Hematopoietic multipotent progenitor cell treated with erythropoietin and hydrocortisone succinate and interleukin-3 and kit ligand, for 6 days (in vitro differentiated cells): Measurements from ENCODE around the gene QRICH2.
"Not testable (repeated sequence)": the region's sequence is repeated elsewhere in the genome, so short reads cannot be mapped to it uniquely, and the experiment has no call there.

ENCODE experiments used
- DNase-seq: peaks from one replicate; pipeline ENCODE4 v3.0.0-alpha.2; 2015

The QRICH2 gene

GRCh38 chr17:76307966-76308338 lies at the start of gene QRICH2:
Gene QRICH2 (minus strand): TSS chr17:76308276. CDS start chr17:76307998, 278 bp downstream.
- no peak for DNase-seq

DNA sequence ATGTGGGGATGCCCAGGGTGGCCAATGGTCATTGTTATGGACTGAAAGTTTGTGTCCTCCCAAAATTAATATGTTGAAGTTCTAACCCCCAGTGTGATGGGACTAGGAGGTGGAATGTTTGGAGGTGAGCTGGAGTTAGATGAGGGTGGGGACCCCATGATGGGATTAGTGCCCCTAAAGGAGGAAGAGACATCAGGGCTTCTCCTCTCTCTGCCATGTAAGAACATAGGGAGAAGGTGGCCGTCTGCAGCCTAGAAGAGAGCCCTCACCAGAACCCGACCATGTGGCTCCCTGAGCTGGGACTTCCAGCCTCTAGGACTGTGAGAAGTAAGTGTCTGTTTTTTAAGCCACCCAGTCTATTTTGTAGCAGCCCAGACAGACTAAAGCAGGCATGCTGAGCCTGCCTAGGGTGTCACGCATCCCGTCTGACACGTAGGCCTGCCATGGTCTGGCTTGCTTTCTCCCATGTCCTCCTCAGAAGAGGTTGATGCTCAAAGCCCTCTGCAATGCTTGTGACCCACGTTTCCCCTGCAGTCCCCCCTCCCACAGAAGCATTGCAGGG lies 49.6 kb upstream of the QRICH2 start:
- DNase-seq, result no peak

DNA sequence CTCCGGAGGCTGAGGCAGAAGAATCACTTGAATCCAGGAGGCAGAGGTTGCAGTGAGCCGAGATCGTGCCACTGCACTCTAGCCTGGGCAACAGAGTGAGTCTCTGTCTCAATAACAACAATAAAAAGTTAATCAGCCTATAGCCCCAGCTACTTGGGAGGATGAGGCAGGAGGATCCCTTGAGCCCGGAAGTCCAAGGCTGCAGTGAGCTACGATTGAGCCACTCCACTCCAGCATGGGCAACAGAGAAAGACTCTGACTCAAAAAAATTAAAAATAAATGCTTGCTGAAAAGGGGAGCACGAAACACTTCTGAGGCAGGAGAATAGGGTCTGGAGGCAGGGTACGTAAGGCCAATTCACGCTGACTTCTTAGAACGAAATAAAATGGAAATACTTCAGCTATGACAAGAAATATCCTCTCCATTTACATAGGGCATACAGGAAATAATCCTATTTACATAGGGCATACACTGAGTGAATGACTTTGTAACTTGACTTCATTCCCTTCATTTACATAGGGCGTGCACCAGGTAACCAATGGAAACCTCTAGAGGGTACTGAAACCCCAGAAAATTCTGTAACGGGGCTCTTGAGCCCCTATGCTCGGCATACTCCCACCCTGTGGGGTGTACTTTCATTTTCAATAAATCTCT lies 48.9 kb upstream of the QRICH2 start:
- no peak for DNase-seq

DNA sequence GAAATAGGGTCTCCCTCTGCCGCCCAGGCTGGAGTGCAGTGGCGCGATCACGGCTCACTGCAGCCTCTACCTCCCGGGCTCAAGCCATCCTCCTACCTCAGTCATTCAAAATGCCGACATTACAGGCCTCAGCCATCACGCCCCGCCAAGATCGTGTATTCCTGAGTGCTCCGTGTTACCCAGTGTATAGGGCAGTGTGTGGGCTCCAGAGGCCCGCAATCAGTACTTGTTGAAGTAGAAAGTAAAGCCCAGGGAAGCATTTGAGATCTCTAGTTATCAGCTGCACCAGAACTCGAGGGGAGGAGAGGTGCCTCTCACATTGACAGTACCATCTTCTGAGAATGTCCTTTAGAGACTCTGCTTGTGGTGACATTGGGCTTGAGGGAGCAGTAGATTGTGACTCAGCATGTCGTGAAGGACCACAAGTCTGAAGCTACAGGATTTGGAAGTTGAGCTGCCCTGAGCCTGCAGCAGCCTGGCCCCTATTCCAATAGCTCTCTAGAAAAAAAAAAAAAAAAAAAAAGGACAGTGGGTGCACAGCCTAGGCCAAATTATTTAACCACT lies 46.8 kb upstream of the QRICH2 start:
- peak; percentile 98 for DNase-seq

DNA sequence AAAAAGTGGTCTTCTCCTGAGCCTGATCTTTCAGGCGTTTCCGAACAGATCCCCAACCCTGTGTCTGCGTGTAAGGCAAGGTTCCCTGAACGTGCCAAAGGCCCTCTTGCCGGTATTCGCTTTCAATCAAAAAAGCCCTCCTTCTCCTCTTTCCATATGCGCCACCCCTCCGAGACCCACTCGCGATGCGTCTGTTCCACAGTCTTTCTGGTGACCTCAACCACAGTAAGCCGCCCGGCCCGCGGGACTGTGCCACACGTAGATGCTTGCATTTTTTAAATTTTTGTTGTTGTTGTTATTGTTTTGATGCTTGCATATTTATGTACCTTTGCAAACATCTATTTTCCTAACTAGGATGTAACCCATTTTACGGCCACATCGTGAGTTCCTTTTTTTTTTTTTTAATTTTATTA lies 46.2 kb upstream of the QRICH2 start:
- DNase-seq, result no peak

DNA sequence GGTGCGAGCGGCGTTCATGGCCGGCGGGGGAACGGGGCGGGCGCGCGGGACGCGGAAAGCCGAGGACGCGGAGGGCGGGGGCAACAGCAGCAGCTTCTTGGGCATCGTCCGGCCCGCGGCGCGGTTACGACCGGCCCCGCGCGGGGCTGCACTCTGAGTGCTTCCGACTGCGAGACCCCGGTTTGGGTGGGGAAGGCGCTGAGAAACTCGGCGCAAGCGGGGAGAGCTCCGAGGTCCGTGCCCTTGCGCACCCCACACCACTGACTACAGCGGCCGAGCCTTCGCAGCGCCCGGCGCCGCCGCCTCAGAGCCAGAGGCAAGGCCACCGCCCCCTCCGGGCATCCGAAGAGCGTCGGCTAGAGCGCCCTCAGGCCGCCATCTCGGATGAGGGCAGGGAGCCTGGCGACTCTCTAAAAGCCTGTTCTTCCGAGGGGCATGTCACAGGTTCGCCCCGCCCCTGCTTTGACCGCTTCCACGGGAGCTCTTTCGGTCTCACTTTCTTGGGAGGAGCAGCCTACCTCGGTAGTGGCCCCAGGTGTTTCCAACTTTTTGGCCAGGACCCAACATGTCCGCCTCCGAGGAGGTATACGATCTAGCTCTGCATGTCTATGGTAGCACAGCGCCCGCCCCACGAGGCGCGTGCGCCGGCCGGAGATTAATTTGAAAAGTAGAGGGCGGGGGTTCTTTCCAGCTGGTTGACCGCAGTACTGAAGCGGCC lies 45.7 kb upstream of the QRICH2 start, which contains the start of gene PRPSAP1:
TSS of gene PRPSAP1 (minus strand) at position 318 of the 718 bp plus-strand sequence. CDS start at position 105, 213 bp downstream.
- DNase-seq, result peak; percentile 95

DNA sequence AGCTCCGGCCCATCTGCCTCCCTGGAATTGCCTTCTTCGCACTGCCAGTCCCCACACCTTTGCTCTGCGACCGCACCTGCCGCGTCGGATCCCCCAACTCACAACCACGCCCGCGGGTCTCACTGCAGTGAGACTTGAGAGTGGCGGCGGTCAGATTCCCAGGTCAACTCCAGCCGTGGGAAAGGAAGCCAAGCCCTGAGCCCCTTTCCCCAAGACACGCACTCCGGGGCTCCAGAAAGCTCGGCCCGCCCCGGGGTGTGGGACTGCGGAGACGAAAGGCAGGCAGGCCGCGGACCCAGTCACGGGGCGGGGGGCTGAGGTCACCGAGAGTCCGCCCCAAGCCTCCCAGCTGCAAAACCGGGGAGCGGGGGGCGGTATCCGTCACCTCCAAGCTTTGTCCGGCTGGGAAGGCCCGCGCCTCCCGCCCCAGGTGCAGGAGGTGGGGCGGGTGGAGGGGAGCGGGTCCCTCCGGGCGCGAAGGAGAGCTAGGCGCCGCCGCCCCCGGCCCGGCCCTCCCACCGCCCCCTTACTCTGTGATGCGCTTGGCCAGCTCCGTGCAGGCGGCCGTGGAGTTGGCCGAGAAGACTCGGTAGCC lies 45.0 kb upstream of the QRICH2 start:
- peak; percentile 53 for DNase-seq

- no peak for DNase-seq
These were observed 43.5 kb upstream of the QRICH2 start for GRCh38 chr17:76351526-76352071.

- DNase-seq, result no peak
These were observed 42.4 kb upstream of the QRICH2 start for GRCh38 chr17:76350463-76350862.

- not testable (repeated sequence) for DNase-seq
These were observed 38.9 kb upstream of the QRICH2 start for GRCh38 chr17:76346936-76347335.

DNA sequence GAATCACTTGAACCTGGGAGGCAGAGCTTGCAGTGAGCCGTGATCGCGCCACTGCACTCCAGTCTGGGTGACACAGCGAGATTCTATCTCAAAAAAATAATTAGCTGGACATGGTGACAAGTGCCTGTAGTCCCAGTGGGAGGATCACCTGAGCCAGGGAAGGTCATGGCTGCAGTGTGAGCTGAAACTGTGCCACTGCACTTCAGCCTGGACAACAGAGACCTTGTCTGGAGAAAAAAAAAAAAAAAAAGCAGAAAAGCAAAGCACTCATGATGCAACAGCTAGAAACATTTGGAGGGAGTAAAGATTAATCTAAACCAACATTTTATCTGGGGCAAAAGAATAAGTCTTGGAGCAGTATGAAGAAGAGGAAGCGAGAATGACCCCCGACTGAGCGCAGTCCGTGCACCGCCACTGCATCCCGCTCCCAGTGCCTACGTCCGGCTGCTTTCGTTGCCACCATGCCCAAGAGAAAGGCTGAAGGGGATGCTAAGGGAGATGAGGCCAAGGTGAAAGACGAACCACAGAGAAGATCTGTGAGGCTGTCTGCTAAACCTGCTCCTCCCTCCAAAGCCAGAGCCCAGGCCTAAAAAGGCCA lies 37.4 kb upstream of the QRICH2 start:
- no peak for DNase-seq

DNA sequence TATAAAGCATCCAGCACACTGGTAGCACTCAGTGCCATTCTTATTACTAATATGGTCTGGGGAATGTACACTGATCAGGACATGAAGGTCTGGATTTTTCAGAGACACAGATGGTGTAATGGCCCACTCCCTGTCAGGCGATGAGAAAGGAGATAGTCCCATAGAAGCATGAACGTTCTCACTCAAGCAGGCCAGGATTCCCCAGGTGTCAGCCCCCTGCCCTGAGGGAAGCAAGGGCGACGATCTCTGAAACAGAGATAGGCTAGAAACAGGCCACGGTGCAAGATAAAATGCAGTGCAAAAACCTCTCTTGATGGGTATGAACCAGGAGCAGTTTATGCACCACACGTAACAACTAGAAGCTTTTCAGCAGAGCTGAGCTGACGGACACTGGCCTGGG lies 35.0 kb upstream of the QRICH2 start:
- DNase-seq, result no peak

DNA sequence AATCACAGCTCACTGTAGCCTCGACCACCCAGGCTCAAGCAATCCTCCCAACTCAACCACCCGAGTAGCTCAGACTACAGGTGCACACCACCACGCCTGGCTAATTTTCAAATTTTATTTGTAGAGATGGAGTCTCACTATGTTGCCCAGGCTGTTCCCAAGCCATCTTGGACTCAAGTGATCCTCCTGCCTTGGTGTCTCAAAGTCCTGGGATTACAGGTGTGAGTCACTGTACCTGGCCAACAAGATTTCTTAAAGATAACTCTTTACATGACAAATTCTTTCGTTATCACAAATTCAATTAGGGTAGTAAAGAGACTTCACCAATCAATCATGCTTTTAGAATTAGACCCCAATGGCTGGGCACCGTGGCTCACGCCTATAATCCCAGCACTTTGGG lies 33.2 kb upstream of the QRICH2 start:
- no peak for DNase-seq

DNA sequence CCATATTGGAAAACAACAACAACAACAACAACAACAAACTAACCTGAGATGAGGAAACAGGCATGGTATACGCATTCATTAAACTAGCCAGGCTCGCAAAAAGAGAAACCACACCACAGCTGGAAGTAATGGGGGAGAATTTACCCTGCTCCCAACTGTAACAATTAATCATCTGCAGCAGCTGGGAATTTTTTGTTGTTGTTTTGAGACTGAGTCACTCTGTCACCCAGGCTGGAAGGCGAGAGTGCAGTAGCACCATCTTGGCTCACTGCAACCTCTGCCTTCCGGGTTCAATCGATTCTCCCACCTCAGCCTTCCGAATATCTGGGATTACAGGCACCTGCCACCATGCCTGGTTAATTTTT lies 29.3 kb upstream of the QRICH2 start:
- DNase-seq, result no peak

GRCh38 chr17:76336756-76337412 lies 28.8 kb upstream of the QRICH2 start:
- no peak for DNase-seq

DNA sequence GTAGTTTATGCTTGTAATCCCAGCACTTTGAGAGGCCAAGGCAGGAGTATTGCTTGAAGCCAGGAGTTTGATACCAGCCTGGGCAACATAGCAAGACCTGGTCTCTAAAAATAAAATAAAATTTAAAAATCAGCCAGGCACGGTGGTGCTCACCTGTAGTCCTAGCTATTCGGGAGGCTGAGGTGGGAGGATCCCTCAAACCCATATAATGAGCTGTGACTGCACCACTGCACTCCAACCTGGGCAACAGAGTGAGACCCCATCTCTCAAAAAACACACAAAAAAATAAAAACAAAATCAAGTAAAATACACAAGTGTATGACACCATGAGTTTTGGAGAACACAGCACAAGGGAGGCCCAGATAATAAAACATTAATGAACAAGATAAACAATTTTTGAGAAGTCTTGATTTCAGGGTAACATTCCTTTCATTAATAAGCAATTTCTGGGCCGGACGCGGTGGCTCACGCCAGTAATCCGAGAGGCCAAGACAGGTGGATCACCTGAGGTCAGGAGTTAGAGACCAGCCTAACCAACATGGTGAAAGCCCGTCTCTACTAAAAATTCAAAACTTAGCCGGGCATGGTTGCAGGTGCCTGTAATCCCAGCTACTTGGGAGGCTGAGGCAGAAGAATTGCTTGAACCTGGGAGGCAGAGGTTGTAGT lies 27.8 kb upstream of the QRICH2 start:
- no peak for DNase-seq

GRCh38 chr17:76333673-76334505 lies 25.8 kb upstream of the QRICH2 start:
- no peak for DNase-seq

GRCh38 chr17:76331083-76331482 lies 23.0 kb upstream of the QRICH2 start:
- no peak for DNase-seq

GRCh38 chr17:76329664-76330063 lies 21.6 kb upstream of the QRICH2 start:
- no peak for DNase-seq

GRCh38 chr17:76327696-76328095 lies 19.6 kb upstream of the QRICH2 start:
- peak; percentile 48 for DNase-seq

DNA sequence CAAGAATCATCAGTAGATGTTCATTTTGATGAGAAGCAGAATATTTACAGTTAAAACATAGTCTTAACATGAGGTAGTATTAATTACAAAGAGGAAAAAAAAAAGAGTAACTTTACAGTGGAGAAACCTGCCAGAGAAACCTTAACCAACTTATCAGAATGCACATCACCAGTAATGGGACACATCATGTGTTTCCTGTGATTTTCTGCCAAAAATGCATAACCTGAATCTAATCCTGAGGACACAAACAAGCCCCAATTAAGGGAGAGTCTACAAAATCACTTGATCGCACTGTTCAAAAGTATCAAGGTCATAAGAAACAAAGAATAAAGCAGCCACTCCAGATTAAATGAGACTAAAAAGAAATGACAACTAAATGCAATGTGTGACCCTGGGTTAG lies 18.2 kb upstream of the QRICH2 start:
- no peak for DNase-seq
